EH (cell line): Measurements from ENCODE around the gene APMAP.
A peak's percentile ranks its signal among the peaks of the same experiment; 100 is the strongest.
"Not testable (repeated sequence)": the region's sequence is repeated elsewhere in the genome, so short reads cannot be mapped to it uniquely, and the experiment has no call there.

Experiments used
- DNase-seq: peaks from one replicate; pipeline ENCODE4 v3.0.0-alpha.2; 2015; ENCODE audit warnings: low read depth

APMAP gene

DNA sequence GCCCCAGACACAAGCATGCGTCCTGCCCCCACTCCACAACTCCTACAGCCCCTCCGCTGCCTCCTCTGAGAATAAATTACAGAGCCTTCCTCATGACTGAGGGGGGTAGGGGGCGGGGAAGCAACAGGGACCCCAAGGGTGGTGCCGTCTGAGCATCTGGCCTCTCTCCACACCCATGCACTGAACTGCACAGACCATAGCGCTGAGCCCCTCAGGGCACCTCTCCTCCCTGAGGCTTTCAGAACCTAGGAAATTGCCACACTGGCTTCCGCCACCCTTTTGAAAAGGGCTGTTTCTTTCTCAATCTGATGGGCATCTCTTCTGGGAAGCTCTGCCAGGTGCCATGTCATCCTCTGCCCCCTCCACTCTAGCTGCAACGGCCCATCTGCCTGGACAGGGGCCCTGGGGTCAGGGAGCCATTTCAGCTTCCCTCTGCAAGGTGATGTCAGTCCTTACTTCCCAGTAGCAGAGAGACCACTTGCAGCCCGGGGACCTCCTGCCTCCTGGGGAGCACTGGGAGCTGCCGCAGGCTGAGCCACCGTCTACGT lies 40.9 kb downstream of the APMAP start:
- DNase-seq: no peak

DNA sequence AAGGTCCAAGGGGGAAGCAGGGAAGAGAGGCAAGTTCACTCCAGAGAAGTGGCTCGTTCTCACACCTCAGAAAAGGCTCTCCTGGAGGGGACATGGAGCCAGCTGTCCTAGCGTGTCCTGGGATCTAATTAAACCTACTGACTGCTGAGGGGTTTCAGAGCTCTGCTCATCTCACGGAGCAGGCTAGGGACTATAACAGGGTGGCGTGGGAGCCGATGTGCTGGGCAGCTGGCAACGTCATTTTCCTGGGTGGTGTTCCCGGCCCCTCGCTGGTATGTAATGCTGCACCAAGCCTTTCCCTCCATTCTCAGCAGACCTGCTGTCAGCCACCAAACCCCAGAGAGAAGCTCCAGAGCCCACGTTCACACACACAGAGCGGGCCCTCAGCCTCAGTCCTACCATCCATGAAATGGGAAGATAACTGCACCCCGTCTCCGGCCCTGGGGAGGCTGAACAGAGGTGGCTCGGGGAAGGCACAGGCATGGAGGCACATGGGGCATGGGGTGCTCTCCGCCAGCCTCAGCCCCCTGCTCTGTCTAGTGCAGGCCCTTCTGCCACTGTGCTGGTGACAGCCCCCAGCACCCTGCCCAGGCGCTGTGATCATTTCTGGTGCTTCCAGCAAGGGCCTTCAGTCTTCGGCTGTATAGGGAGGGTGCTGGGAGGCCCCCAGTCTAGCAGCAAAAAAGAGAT lies 41.6 kb downstream of the APMAP start:
- no peak for DNase-seq

DNA sequence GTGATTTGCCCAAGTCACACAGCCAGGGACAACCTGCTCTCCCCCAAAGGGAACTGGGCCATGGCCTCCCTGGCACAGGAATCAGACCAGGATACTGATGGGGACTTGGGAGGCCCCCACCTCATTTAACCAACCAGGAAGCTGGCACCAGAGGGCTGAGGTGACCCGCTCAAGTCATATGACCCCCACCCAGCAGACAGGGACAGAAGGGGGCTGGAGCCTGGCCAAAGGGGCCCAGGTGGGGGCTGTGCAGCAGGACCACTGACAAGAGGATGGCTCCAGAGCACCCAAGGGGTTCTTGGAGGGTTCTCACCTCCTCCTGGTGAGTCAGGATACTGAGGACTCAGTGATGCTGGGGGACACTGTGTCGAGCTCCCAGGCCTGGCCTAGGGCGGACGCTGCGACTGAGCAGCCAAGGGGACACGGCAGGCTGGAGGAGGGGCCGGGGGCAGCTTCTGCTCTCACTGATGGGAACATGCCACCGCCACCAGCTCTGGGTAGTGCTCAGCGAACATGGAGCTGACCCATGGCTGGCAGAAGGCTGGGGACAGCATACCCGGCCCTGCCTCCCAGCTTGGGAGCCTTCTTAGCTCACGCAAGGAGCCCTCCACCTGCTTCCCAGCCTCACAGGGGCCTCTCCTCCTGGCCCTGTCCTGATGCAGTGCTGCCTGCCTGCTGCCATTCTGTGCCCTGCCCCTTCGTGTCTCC lies 42.3 kb downstream of the APMAP start:
- no peak for DNase-seq

DNA sequence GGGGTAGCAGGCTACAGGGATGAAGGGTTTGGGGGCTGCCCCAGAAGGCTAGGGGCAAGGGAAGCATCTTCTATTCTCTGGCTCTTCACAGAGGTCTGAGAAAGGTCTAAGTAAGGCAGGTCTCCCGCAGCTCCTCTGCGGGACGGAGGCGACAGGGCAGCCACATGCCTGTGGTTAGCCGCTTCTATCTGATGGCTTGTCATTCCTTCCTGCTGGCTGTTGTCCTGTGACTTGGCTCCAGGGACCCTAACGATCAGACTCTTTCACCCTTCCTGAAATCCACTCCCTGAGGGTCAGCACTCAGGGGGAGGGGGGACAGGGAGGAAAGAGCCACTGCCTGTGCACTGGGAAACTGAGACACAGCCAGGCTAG lies 42.8 kb downstream of the APMAP start:
- no peak for DNase-seq

DNA sequence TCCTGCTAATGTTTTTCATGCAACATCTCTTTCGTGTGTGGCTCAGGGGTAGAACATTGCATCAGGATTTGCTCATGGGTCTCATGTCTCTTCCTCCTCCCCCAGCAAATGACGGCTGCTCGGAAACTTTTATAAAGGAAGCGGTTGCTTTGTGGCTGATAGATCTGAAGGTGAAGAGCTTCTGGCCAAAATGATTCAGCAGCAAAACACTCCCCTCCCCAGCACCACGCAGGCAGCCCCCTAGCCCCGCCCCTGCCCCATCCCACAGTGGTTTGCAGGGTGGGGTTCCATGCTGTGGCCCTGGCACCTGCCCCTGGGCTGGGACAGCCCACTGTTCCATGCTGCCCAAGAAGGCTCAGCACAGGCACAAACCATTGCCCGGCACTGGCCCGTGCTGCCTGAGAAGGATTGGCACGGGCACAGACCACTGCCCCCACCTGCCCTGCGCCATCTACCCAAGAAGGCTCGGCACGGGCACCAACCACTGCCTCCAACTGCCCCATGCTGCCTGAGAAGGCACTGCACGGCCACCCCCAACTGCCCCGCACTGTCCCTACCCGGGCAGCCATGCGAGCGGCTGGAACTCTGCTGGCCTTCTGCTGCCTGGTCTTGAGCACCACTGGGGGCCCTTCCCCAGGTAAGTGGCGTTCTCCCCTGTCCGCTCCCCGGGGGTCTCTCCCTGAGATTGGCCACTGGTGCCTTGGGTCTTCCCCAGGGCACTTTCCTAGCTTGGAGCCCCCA lies 43.4 kb downstream of the APMAP start, which contains the start of gene CST7:
Gene CST7 (plus strand): TSS at position 331 of the 741 bp plus-strand sequence. CDS start 237 bp downstream, at position 568.
- DNase-seq: no peak

DNA sequence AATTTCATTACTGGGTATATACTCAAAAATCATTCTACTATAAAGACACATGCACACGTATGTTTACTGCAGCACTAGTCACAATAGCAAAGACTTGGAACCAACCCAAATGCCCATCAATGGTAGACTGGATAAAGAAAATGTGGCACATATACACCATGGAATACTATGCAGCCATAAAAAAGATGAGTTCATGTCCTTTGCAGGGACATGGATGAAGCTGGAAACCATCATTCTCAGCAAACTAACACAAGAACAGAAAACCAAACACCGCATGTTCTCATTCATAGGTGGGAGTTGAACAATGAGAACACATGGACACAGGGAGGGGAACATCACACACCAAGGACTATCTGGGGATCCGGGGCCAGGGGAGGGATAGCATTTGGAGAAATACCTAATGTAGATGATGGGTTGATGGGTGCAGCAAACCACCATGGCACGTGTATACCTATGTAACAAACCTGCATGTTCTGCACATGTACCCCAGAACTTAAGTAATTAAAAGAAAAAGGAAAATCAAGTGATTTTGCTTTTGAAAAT lies 44.1 kb downstream of the APMAP start:
- not testable (repeated sequence) for DNase-seq

DNA sequence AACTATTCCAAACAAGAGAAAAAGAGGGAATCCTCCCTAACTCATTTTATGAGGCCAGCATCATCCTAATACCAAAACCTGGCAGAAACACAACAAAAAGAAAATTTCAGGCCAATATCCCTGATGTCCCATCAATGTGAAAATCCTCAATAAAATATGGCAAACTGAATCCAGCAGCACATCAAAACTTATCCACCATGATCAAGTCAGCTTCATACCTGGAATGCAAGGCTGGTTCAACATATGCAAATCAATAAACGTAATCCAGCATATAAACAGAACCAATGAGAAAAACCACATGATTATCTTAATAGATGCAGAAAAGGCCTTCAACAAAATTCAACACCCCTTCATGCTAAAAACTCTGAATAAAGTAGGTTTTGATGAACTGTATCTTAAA lies 46.2 kb downstream of the APMAP start:
- not testable (repeated sequence) for DNase-seq

DNA sequence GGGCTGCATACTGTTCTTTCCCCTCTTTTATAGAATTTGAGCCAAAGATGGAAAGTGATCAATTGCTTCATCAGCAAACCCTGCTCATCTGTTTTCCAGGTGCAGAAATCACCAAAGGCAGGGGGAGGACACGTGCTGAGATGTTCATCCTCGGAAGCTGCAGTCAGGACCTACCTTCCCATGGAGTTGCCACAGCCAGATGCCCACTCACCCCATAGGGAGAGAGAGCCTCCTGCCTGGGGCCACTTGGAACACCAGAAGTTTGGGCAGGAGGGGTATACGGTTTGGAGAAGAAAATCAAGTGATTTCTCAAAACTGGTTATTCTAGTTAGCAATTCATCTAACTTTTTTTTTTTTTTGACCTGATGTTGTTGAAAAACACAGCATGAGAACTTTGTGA lies 48.8 kb downstream of the APMAP start:
- DNase-seq: no peak

DNA sequence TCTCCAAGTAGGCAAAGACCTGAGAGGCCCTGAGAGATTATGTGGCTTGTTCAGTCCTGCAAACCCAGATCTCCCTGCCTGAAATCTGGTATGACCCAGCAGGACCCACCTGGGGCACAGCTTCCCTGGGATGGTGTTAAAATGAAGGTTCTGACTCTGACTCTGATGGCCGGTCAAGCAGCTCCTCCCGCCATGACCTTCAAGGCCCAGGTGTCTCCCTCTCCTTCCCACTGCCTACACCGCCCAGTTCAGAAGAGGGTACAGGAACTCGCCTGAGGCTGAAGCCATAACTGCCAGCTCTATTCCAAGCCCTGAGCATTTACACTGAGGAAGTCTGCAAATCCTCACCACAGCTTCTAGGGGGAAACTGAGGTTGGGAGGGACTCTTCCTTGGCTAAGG lies 49.4 kb downstream of the APMAP start:
- no peak for DNase-seq

DNA sequence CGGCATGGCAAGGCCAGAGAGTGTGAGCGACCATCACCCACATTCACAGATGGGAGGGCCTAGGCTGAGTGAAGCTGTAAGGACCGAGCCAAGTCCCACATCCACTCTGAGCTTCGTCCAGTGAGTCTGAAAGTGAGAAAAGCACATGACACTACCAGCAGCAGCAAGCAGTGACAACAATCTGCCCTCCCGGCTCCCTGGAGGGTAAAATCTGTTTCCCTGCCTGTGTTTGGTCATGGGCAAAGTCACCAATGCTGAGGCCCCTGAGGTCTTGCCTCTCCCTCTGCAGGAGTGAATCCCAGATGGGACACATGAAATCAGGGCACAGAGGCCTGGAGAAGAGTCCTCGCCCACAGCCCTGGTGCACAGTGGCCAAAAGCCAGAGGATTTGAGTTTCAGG lies 49.9 kb downstream of the APMAP start:
- DNase-seq: no peak

DNA sequence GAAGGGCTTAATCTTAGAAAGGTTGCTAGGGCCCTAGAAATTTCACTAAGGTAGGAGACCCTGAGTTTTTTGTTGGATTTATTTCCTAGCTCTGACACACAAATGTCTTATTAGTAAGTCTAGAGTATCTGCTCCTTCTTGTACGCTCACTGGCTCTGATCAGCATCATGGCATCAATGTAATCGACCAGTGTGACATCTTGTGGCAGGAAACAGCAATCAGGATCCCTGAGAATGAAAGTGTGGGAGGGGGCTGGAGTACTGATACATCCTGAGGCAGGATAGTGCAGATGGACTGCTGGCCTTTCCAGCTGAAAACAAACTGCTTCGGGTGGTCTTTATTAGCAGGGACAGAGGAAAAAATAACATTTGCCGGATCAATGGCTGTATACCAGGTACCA lies 53.5 kb downstream of the APMAP start:
- no peak for DNase-seq

DNA sequence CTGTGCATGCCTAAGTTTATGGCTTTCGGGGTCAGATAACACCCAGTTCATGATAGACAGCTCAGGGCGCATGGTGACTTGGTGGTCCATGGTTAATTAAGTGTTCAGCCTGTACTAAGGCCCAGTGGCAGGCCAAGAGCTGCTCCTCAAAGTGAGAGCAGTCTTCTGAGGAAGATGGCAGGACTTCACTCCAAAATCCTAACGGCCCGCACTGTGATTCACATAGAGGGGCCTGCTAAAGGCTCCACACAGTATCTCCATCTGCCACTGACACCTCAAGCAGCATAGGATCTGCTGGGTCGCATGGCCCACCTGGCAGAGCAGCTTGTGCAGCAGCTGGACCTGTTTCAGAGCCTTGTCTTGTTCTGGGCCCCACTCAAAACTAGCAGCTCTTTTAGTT lies 54.1 kb downstream of the APMAP start:
- no peak for DNase-seq

DNA sequence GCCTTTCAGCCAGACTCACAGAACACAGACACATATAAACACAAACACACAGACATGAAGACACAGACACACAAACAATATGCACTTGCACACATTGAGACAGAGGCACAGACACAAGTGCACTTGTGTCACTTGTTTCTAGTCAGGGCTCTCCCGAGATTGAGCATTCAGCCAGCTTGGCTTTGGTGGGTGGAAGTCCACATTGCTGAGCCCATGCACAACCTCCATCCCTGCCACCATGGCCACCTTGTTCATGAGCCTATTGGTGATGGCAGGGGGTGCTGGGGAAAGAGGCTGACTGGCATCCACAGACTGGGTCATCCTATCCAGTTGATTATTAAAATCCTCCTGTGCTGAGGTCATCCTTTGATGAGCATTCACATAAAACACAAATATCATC lies 55.0 kb downstream of the APMAP start:
- DNase-seq: no peak

DNA sequence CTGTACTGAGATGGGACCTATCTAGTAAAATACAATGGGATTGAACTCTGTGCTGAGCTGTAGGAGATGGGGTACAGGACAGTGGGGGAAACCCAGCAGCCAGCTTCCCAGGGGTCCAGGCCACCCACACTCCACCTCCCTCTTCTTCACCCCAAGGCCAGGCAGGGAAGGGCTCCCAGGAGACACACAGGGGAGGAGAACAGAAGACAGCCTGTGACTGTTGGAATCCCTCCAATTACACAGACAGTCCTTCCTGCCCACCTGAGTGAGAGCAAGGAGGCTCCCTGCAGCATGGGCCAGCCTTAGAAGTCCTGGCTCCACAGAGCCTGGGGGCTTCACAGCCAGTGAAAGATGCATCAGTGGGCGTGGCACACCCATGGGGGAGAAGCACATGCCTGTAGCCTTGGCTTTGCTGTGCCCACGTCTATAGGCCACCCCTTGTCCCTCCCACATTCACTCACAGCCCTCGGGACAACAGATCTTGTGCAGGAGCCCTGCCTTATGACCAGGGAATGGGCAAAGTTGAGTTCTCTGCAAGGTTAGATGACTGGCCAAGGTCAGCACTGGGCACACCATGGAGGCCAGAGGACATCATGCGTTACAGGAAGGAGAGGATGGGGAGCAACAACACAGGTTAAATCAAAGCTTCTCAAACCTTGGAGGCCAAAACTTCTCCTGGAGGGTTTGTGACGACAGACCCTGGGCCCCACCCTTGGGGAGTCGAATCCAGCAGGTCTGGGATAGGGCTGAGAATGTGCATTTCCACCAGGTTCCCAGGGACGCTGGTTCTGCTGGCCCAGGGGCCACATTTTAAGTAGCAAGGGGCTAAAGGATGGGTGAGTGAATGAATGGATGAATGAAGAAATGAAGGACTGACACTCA lies 55.8 kb downstream of the APMAP start:
- DNase-seq: no peak

DNA sequence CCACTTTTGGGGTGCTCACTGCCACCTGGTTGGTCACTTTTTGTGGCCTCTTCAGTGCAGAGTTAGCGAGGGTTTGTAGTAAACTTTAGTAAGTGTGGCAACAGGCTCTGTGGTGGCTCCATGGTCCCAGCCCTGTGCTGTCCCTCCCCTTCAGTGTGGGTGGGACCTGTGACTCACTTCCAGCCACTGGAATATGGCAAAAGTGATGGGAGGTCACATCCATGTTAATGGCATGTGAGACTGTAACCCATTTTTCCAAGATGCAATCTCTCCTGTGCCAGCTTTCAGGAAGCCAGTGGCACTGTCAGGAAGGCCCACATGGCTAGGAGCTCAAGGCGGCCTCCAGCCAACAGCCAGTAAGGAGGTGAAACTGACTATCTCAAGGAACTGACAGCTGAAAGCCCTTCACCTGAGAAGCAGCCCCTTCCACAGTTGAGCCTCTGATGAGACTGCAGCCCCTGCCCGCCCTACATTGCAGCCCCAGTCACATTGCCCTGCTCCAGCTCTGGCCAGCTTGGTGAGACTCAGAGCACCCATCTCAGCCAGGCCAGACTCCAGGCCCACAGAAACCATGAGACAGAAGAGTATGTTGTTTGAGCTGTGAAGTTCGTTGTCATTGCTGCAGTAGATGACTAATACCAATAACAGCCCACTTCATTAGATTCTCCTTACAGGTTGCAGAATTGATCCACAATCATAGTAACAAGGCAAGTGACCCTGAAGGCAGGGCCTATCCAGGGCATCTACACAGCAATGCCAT lies 56.6 kb downstream of the APMAP start:
- no peak for DNase-seq

DNA sequence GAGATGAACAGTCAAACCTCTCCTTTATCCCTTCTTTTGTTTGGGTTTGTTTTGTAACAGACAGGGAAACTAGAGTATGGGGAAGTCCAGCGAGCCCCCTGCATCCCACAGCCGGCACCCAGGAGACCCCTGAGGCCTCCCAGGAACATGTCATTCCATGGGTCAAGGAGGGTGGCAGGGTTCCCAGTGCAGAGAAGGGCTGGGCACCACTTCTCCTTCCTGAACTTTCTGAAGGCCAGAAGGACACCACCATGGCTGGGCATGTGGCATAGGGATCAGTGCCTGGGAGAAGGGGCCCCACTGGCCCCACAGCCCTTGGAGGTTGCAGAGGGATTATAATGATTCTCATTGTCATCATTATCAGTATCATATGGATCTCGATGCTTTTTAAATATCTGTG lies 57.4 kb downstream of the APMAP start:
- DNase-seq: no peak

DNA sequence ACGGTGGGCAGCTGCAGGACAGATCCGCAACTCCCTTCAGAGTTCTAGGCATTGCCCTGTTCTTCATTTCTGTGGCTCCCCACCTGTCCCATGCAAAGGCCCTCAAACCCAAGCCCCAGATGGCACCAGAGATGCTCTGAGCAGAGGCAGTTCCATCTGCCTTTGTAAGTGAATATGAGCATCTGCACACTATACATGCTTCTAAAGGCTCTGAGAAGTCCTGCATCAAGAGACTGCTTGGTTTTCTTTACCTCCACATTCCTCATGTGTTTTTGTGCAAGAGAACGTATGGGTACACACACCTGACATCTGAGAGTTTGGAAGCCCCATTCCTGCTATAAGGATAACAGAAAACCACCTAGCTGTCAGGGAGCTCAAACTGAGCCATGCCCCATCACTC lies 57.8 kb downstream of the APMAP start:
- DNase-seq: no peak

DNA sequence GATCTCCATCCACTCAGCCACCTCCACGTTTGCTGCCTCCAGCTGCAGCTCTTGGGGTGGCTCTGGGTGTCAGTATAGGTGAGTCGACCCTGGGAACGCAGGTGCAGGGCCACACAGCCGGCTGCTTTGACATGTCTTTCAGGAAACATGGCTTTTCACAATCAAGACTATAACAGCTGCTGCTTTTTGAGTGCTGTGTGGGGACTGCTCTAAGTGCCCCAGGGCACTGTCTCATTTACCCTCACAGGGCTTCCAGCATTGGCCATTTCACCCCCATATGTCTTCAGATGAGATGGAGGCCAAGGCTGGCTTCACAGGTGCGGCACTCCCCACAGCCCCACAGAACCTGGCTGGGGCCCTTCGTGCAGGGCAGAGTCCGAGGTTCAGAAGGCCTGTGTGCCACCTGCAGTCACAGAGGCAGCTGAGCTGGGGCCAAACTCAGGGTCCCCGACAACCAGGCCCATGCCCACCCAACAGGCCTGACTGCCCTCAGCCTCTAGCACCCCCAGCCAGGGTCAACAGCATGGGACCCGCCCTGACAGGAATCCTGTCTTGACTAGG lies 58.4 kb downstream of the APMAP start:
- DNase-seq: no peak

DNA sequence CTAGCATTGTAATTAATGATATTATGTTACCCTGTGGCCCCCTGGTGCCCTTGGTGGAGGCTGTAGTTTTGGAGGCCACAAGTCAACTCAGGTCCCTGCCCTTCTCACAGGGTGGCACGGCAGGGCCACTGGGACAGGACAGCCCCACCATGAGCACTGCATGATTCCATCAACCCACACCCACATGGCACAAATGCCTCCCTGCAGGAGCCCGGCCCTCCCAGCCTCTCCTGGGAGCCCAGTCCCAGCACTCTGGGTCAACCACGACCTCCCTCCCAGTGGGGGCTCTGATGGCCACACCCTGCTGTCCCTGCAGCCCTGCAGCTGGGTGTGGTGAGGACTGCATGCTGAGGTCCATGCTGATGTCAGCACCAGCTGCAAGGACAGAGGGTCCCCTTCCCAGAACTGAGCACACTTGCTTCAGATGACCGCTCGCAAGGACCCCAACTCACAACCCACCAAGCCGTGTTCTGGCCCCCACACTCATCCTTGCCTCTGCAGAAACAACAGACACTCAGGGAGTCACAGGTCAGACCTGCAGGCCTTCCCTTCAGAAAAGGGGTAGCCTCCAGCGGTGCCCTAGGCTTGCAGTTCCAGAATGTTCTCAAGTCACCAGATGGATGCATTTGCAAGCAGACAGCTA lies 59.2 kb downstream of the APMAP start:
- DNase-seq: no peak

DNA sequence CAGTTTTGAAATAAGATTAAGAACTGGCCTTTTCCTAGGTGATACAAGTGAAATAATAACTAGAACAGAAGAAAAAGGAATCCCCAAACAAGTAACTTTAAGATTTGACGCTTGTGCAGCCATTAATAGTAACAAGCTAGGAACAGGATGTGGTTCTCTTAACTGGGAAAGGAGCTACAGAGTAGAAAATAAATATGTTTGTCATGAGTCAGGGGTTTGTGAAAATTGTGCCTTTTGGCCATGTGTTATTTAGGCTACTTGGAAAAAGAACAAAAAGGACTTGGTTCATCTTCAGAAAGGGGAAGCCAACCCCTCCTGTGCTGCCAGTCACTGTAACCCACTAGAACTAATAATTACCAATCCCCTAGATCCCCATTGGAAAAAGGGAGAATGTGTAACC lies 60.7 kb downstream of the APMAP start:
- DNase-seq: peak; percentile 49
